Adipocyte (in vitro differentiated cells): ENCODE measurements around the gene OLFM2.

Source experiments
- DNase-seq: peaks from one replicate; pipeline ENCODE4 v3.0.0-alpha.2; 2015; ENCODE audit warnings: low read depth
- H3K27me3 ChIP-seq: replicated peaks from 2 replicates; pipeline ENCODE4 v1.7.0; 2013; ENCODE audit warnings: mild to moderate bottlenecking, low read length, moderate library complexity; ENCODE audit not compliant: control insufficient read depth, insufficient read depth
- H3K36me3 ChIP-seq: 2 replicates; pipeline ENCODE4 v1.7.0; 2013; ENCODE audit warnings: low read length, mild to moderate bottlenecking, moderate library complexity; ENCODE audit not compliant: control insufficient read depth, insufficient read depth, severe bottlenecking
- H3K4me1 ChIP-seq: 2 replicates; pipeline ENCODE4 v1.7.0; 2013; ENCODE audit warnings: mild to moderate bottlenecking, low read length, moderate library complexity; ENCODE audit not compliant: control insufficient read depth, insufficient read depth
- H3K4me3 ChIP-seq: 2 replicates; pipeline ENCODE4 v1.7.0; 2013; ENCODE audit warnings: mild to moderate bottlenecking, low read length, moderate library complexity
- H3K9ac ChIP-seq: 2 replicates; pipeline ENCODE4 v1.7.0; 2013; ENCODE audit warnings: mild to moderate bottlenecking, low read length, moderate library complexity
- H3K9me3 ChIP-seq: 2 replicates; pipeline ENCODE4 v1.7.0; 2013; ENCODE audit warnings: mild to moderate bottlenecking, low read length, moderate library complexity; ENCODE audit not compliant: control insufficient read depth

Gene OLFM2

GRCh38 chr19:9818734-9819595 lies 117.3 kb downstream of the OLFM2 start, which contains the start of gene FBXL12:
Gene FBXL12 (minus strand): TSS chr19:9819079. CDS start chr19:9818813, 266 bp downstream.
- Histone ChIP-seq H3K4me1 (peaks cover 17% of the 10 kb centered on the region), H3K4me3 (peak within 1 kb of the TSS; percentile 97), H3K9ac (peak within 1 kb of the TSS; percentile 97), H3K27me3 (no peaks in the 10 kb centered on the region), H3K9me3 (no peaks in the 10 kb centered on the region), H3K36me3 (no peaks in the 10 kb centered on the region)
- peak; percentile 100 for DNase-seq

GRCh38 chr19:9818175-9818733 lies 118.1 kb downstream of the OLFM2 start:
- DNase-seq: no peak
- H3K27me3 ChIP-seq: no peaks in the 10 kb centered on the region
- peaks cover 4% of the 10 kb centered on the region for H3K36me3 ChIP-seq
- H3K4me1 ChIP-seq: peaks cover 17% of the 10 kb centered on the region
- H3K4me3 ChIP-seq: peak overlapping the region; percentile 97
- H3K9me3 ChIP-seq: no peaks in the 10 kb centered on the region
- H3K9ac ChIP-seq: peak overlapping the region; percentile 97

GRCh38 chr19:9811139-9811538 lies 125.2 kb downstream of the OLFM2 start:
- H3K27me3 ChIP-seq: no peaks in the 10 kb centered on the region
- H3K4me3 ChIP-seq: no peak overlapping the region
- H3K9me3 ChIP-seq: no peaks in the 10 kb centered on the region
- H3K4me1 ChIP-seq: no peaks in the 10 kb centered on the region
- H3K9ac ChIP-seq: no peak overlapping the region
- peaks cover 63% of the 10 kb centered on the region for H3K36me3 ChIP-seq
- DNase-seq: no peak

GRCh38 chr19:9808855-9809824 lies 127.2 kb downstream of the OLFM2 start:
- H3K36me3 ChIP-seq: peaks cover 77% of the 10 kb centered on the region
- H3K4me1 ChIP-seq: no peaks in the 10 kb centered on the region
- no peak overlapping the region for H3K4me3 ChIP-seq
- no peak for DNase-seq
- H3K9ac ChIP-seq: no peak overlapping the region
- no peaks in the 10 kb centered on the region for H3K27me3 ChIP-seq
- no peaks in the 10 kb centered on the region for H3K9me3 ChIP-seq

GRCh38 chr19:9806803-9807202 lies 129.5 kb downstream of the OLFM2 start:
- H3K27me3 ChIP-seq: no peaks in the 10 kb centered on the region
- DNase-seq: no peak
- no peak overlapping the region for H3K9ac ChIP-seq
- H3K4me3 ChIP-seq: no peak overlapping the region
- no peaks in the 10 kb centered on the region for H3K4me1 ChIP-seq
- no peaks in the 10 kb centered on the region for H3K9me3 ChIP-seq
- peaks cover 77% of the 10 kb centered on the region for H3K36me3 ChIP-seq
